ENCODE measurements around the gene FUT8.

FUT8 gene

DNA sequence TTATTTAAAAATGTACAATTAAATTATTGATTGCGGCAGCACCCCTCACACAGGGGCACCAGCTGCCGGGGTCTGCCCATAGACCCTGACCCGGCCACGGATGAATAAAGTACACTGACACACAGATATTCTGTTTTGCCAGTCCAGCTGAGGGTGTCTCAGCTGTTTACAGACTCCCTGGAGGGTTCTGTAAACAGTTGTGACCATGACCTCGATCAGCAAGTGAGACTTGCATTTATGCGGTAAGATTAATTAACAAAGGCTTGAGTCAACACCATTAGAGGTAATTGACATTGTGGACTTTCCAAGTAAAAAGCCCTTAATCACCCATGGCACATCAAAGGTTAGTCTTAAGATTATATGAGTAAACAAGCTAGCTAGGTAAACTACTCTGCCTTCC lies 94.3 kb downstream of the FUT8 start:
- TF ChIP-seq, protein P1, sequence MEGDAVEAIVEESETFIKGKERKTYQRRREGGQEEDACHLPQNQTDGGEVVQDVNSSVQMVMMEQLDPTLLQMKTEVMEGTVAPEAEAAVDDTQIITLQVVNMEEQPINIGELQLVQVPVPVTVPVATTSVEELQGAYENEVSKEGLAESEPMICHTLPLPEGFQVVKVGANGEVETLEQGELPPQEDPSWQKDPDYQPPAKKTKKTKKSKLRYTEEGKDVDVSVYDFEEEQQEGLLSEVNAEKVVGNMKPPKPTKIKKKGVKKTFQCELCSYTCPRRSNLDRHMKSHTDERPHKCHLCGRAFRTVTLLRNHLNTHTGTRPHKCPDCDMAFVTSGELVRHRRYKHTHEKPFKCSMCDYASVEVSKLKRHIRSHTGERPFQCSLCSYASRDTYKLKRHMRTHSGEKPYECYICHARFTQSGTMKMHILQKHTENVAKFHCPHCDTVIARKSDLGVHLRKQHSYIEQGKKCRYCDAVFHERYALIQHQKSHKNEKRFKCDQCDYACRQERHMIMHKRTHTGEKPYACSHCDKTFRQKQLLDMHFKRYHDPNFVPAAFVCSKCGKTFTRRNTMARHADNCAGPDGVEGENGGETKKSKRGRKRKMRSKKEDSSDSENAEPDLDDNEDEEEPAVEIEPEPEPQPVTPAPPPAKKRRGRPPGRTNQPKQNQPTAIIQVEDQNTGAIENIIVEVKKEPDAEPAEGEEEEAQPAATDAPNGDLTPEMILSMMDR (IDR thresholded peaks at IDR 0.05; ENCODE audit: low read depth, low read length), result no peak
- no peak overlapping the region for H3K4me3 ChIP-seq (ENCODE audit: low read depth, low read length)

DNA sequence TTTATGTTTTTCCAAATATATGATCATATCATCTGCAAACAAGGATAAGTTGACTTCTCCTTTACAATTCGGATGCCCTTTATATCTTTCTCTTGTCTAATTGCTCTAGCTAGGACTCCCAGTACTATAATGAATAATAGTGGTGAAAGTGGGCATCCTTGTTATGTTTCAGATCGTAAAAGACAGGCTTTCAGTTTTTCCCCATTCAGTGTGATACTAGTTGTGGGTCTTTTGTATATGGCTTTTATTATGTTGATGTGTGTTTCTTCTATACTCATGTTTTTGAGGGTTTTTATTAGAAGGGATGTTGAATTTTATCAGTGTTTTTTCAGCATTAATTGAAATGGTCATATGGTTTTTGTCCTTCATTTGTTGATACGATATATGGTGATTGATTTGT lies 97.3 kb downstream of the FUT8 start:
- H3K4me3 ChIP-seq (ENCODE audit: low read depth, low read length), result no peak overlapping the region
- TF ChIP-seq, protein P1 (IDR thresholded peaks at IDR 0.05; ENCODE audit: low read depth, low read length), result no peak

GRCh38 chr14:65513671-65514070 lies 101.1 kb downstream of the FUT8 start:
- TF ChIP-seq, protein P1 (IDR thresholded peaks at IDR 0.05; ENCODE audit: low read depth, low read length), result no peak
- no peak overlapping the region for H3K4me3 ChIP-seq (ENCODE audit: low read depth, low read length)

DNA sequence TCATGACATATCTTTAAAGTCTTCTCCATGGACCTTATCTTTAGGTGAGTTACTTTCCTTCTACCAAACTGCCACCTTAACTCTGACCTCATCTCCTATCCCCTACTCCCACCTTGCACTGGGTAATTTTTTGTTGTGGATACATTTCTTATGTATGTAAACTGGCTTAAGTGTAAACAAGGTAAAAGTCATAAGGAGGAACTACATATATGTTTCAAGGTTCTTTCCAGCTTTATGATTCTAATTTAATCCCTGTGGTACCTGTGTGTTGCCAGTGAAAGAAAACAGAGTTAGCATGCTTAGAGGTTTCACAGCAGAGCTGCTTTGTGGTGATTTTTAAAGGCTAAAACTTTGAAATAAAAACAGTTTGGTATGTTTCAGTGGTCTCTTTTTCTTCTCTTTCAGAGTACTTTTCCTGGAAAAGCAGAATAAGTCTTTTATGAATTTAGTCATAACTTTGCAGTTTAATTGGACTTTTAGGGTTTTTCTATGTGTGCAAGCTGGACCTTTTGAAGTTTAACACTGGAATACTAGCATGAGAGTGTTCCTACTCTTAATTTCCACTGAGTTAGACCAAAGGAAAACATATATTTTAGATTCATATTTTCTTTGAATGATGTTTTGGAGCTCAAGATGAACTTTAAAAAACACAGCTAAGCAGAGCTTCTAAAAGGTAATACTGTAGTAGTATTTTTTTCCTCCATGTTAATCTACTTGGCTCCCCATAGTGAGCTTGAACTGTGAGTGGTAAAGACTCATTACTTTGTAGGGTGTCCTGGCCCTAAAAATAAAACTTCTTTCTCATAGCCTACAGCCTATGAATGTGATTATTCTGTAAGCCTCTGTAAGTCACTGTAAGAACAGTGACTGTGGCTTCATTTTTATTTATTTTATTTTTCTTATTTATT lies 105.4 kb downstream of the FUT8 start:
- TF ChIP-seq, protein P1 (IDR thresholded peaks at IDR 0.05; ENCODE audit: low read depth, low read length), result no peak
- H3K4me3 ChIP-seq (ENCODE audit: low read depth, low read length), result no peak overlapping the region

GRCh38 chr14:65528069-65528468 lies 115.5 kb downstream of the FUT8 start:
- TF ChIP-seq, protein P1 (IDR thresholded peaks at IDR 0.05; ENCODE audit: low read depth, low read length), result no peak
- H3K4me3 ChIP-seq (ENCODE audit: low read depth, low read length), result no peak overlapping the region

DNA sequence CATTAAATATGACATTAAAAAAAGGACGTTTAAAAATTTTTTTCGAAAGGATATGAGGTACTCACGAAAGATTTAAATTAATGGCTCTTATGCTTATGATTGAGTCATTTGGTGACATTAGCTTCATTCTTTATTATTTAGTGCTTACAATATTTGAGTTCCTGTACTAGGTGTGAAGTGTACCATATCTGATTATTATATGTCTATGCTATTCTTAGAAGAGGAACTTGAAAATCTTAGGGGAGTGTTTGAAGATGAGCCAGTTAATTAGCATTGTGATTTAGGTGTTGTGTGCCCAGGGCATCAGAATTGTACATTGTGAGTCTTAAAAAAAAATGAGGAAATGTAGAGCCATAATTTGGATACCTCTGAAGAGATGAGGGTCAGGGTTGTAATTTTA lies 118.6 kb downstream of the FUT8 start:
- no peak overlapping the region for H3K4me3 ChIP-seq (ENCODE audit: low read depth, low read length)
- TF ChIP-seq, protein P1 (IDR thresholded peaks at IDR 0.05; ENCODE audit: low read depth, low read length), result no peak

DNA sequence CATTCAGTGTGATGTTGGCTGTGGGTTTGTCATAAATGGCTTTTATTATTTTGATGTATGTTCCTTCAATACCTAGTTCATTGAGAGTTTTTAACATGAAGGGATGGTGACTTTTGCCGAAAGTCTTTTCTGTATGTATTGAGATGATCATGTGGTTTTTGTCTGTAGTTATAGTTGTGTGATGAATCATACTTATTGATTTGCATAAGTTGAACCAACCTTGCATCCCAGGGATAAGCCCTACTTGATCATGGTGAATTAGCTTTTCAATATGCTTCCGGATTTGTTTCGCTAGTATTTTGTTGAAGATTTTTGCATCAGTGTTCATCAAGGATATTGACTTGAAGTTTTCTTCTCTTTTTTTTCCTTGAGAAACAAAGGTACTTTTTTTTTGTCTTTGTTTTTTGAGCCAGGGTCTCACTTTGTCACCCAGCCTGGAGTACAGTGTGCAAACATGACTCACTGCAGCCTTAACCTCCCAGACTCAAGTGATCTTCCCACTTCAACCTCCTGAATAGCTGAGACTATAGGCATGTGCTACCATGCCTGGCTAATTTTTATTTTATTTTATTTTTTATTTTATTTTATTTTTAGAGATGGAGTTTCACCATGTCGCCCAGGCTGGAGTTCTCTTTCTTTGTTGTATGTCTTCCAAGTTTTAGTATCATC lies 121.3 kb downstream of the FUT8 start:
- no peak overlapping the region for H3K4me3 ChIP-seq (ENCODE audit: low read depth, low read length)
- TF ChIP-seq, protein P1 (IDR thresholded peaks at IDR 0.05; ENCODE audit: low read depth, low read length), result no peak

Measured in WI38 (cell line).